ENCODE results near the gene FSIP1. TPM values are rescaled to one million over a fixed set of nuclear protein-coding genes. Genes with fewer than 3 reads are reported as not detected.

FSIP1 gene
- total and polyA plus RNA-seq, 9 donors = 0.17 to 0.60 (median 0.36) TPM

DNA sequence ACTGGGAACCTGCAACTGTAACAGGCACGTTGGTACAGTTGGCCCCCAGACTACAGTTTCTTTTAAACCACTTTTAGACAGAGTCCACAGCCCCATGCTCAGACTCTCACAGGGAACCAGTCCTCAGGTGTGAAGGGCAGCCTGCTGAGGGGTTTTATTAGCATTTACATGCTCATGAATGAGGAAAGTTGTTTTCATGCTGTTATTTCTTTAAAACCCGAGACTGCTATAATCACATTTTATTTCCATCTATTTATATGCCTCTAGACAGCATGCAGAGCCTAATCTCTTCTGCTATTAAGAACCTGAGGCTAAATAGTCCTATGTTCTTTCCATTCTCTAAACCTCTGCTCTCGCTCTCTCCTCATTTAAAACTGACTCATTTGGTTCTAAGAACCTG, 26.3 kb upstream of the FSIP1 start:
- H3K4me1 ChIP-seq (ENCODE audit: control insufficient read depth, insufficient read depth, low read length) = no peaks in the 10 kb centered on the region
- no peak for DNase-seq
- no CpG with 5 or more reads among the region's 3 CpGs for WGBS (ENCODE audit: insufficient coverage)
- no peak overlapping the region for H3K27ac ChIP-seq (ENCODE audit: low read length)
- H3K36me3 ChIP-seq (ENCODE audit: control insufficient read depth, insufficient read depth, low read length) = no peaks in the 10 kb centered on the region
- no peaks in the 10 kb centered on the region for H3K9me3 ChIP-seq (replicated peaks; ENCODE audit: control insufficient read depth, low read depth, low read length)
- no peak overlapping the region for H3K4me3 ChIP-seq (ENCODE audit: low read length)
- H3K27me3 ChIP-seq (ENCODE audit: control insufficient read depth, insufficient read depth, low read length) = no peaks in the 10 kb centered on the region

- Histone ChIP-seq H3K36me3 (ENCODE audit: control insufficient read depth, insufficient read depth, low read length) (no peaks in the 10 kb centered on the region), H3K9me3 (replicated peaks; ENCODE audit: control insufficient read depth, low read depth, low read length) (no peaks in the 10 kb centered on the region), H3K27me3 (ENCODE audit: control insufficient read depth, insufficient read depth, low read length) (no peaks in the 10 kb centered on the region), H3K4me3 (ENCODE audit: low read length) (no peak overlapping the region), H3K27ac (ENCODE audit: low read length) (no peak overlapping the region), H3K4me1 (ENCODE audit: control insufficient read depth, insufficient read depth, low read length) (no peaks in the 10 kb centered on the region)
- no peak for DNase-seq
- 78% methylated on average over 4 of the region's 4 CpGs for WGBS (ENCODE audit: insufficient coverage)
Measured at GRCh38 chr15:39807791-39808190, 25.1 kb upstream of the FSIP1 start.

DNA sequence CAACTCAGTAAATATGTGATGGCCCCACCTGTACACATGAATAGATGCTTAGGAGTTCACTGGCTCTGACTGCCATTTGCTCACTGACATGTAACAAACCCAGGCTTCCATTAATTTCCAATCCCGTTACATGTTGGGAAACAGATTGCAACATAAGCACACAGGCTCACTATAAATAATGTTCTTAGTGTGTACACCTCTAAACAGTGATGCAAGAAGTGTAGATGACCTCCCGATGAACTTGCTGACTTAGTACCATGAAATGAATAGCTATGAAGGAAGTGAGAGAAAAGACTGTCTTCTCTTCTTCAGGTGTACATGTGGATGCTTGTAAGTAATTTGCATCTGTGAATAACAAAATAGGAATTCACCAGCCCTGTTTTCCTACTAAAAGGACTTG, 21.4 kb upstream of the FSIP1 start:
- no CpG with 5 or more reads among the region's 2 CpGs for WGBS (ENCODE audit: insufficient coverage)
- no peak for DNase-seq

GRCh38 chr15:39803016-39803415, 20.4 kb upstream of the FSIP1 start:
- no CpG with 5 or more reads among the region's 4 CpGs for WGBS (ENCODE audit: insufficient coverage)
- Histone ChIP-seq H3K27ac (ENCODE audit: low read length) (no peak overlapping the region), H3K4me3 (ENCODE audit: low read length) (no peak overlapping the region), H3K9me3 (replicated peaks; ENCODE audit: control insufficient read depth, low read depth, low read length) (no peaks in the 10 kb centered on the region), H3K4me1 (ENCODE audit: control insufficient read depth, insufficient read depth, low read length) (no peaks in the 10 kb centered on the region), H3K36me3 (ENCODE audit: control insufficient read depth, insufficient read depth, low read length) (no peaks in the 10 kb centered on the region), H3K27me3 (ENCODE audit: control insufficient read depth, insufficient read depth, low read length) (peaks cover 2% of the 10 kb centered on the region)
- no peak for DNase-seq

More for the DNA sequence above, 21.4 kb upstream of the FSIP1 start:
- H3K9me3 ChIP-seq (replicated peaks; ENCODE audit: control insufficient read depth, low read depth, low read length) = no peaks in the 10 kb centered on the region
- H3K27ac ChIP-seq (ENCODE audit: low read length) = no peak overlapping the region
- H3K4me3 ChIP-seq (ENCODE audit: low read length) = no peak overlapping the region
- peaks cover 2% of the 10 kb centered on the region for H3K27me3 ChIP-seq (ENCODE audit: control insufficient read depth, insufficient read depth, low read length)
- no peaks in the 10 kb centered on the region for H3K4me1 ChIP-seq (ENCODE audit: control insufficient read depth, insufficient read depth, low read length)
- H3K36me3 ChIP-seq (ENCODE audit: control insufficient read depth, insufficient read depth, low read length) = no peaks in the 10 kb centered on the region

DNA sequence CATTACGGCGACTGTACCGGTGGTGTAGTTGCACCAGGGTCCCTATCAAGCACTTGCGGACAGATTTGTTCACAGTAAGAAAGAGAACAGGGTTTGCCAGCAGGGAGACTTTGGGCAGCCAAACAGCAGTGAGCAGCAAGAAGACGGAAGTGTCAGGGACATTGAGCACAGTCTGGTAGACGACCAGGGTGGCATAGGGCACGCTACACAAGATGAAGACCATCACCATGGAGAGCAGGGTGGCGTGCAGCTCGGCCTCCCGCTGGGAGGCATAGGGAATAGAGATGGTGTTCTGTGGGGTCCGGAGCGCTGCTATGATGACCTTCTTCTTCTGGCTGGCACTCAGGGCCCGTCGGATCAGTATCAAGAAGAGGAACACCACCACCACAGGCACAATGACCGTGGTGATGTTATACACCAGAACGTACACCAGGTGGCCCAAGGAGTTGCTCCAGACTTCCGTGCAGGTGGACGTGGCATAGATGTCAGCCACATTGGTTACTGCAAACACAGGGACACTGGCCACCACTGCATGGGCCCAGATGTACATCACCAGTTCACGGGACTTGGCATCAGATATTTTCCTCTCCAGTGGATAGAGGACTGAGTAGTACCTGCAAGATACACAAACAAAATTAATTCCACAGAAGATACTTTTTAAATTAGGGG, 19.1 kb upstream of the FSIP1 start:
- no peak for DNase-seq
- Histone ChIP-seq H3K36me3 (ENCODE audit: control insufficient read depth, insufficient read depth, low read length) (no peaks in the 10 kb centered on the region), H3K27ac (ENCODE audit: low read length) (no peak overlapping the region), H3K4me3 (ENCODE audit: low read length) (no peak overlapping the region), H3K4me1 (ENCODE audit: control insufficient read depth, insufficient read depth, low read length) (no peaks in the 10 kb centered on the region), H3K27me3 (ENCODE audit: control insufficient read depth, insufficient read depth, low read length) (peaks cover 2% of the 10 kb centered on the region), H3K9me3 (replicated peaks; ENCODE audit: control insufficient read depth, low read depth, low read length) (no peaks in the 10 kb centered on the region)
- 88% methylated on average over 17 of the region's 19 CpGs for WGBS (ENCODE audit: insufficient coverage)

- no peak for DNase-seq
- no peak overlapping the region for H3K27ac ChIP-seq (ENCODE audit: low read length)
- WGBS (ENCODE audit: insufficient coverage) = 75% methylated on average over 1 of the region's 6 CpGs
- no peak overlapping the region for H3K4me3 ChIP-seq (ENCODE audit: low read length)
- H3K9me3 ChIP-seq (replicated peaks; ENCODE audit: control insufficient read depth, low read depth, low read length) = no peaks in the 10 kb centered on the region
- H3K36me3 ChIP-seq (ENCODE audit: control insufficient read depth, insufficient read depth, low read length) = no peaks in the 10 kb centered on the region
- no peaks in the 10 kb centered on the region for H3K4me1 ChIP-seq (ENCODE audit: control insufficient read depth, insufficient read depth, low read length)
- H3K27me3 ChIP-seq (ENCODE audit: control insufficient read depth, insufficient read depth, low read length) = peaks cover 2% of the 10 kb centered on the region
Measured at GRCh38 chr15:39799552-39800011, 16.9 kb upstream of the FSIP1 start.

DNA sequence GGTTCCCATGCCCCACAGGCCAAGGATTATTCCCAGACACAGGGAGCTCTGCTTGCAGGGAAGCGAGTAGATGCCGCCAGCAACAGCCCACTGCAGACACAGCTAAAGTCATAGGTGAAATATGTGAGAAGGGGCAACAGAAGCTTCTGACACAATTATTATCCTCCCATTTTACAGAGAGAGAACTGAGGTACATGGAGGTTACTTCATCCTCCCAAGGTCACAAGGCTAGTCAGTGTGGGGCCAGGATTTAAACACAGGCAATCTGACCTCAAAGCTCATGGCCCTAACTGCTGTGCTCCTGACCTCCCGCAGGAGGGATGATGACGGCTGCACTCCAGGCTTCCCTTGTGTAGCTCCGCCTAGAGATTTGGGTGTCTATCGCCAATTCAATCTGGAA, 15.7 kb upstream of the FSIP1 start:
- 100% methylated on average over 2 of the region's 6 CpGs for WGBS (ENCODE audit: insufficient coverage)
- peaks cover 2% of the 10 kb centered on the region for H3K27me3 ChIP-seq (ENCODE audit: control insufficient read depth, insufficient read depth, low read length)
- no peaks in the 10 kb centered on the region for H3K4me1 ChIP-seq (ENCODE audit: control insufficient read depth, insufficient read depth, low read length)
- H3K27ac ChIP-seq (ENCODE audit: low read length) = no peak overlapping the region
- no peak for DNase-seq
- no peaks in the 10 kb centered on the region for H3K36me3 ChIP-seq (ENCODE audit: control insufficient read depth, insufficient read depth, low read length)
- H3K9me3 ChIP-seq (replicated peaks; ENCODE audit: control insufficient read depth, low read depth, low read length) = no peaks in the 10 kb centered on the region
- H3K4me3 ChIP-seq (ENCODE audit: low read length) = no peak overlapping the region

GRCh38 chr15:39797407-39797806, 14.8 kb upstream of the FSIP1 start:
- Histone ChIP-seq H3K4me3 (ENCODE audit: low read length) (no peak overlapping the region), H3K27ac (ENCODE audit: low read length) (no peak overlapping the region), H3K9me3 (replicated peaks; ENCODE audit: control insufficient read depth, low read depth, low read length) (no peaks in the 10 kb centered on the region), H3K27me3 (ENCODE audit: control insufficient read depth, insufficient read depth, low read length) (peaks cover 2% of the 10 kb centered on the region), H3K4me1 (ENCODE audit: control insufficient read depth, insufficient read depth, low read length) (no peaks in the 10 kb centered on the region), H3K36me3 (ENCODE audit: control insufficient read depth, insufficient read depth, low read length) (no peaks in the 10 kb centered on the region)
- DNase-seq = no peak
- 64% methylated on average over 3 of the region's 6 CpGs for WGBS (ENCODE audit: insufficient coverage)

GRCh38 chr15:39796601-39797000, 14.0 kb upstream of the FSIP1 start:
- Histone ChIP-seq H3K27me3 (ENCODE audit: control insufficient read depth, insufficient read depth, low read length) (peaks cover 2% of the 10 kb centered on the region), H3K4me1 (ENCODE audit: control insufficient read depth, insufficient read depth, low read length) (no peaks in the 10 kb centered on the region), H3K4me3 (ENCODE audit: low read length) (no peak overlapping the region), H3K9me3 (replicated peaks; ENCODE audit: control insufficient read depth, low read depth, low read length) (no peaks in the 10 kb centered on the region), H3K36me3 (ENCODE audit: control insufficient read depth, insufficient read depth, low read length) (no peaks in the 10 kb centered on the region), H3K27ac (ENCODE audit: low read length) (no peak overlapping the region)
- 80% methylated on average over 2 of the region's 5 CpGs for WGBS (ENCODE audit: insufficient coverage)
- no peak for DNase-seq

GRCh38 chr15:39795486-39795885, 12.8 kb upstream of the FSIP1 start:
- WGBS (ENCODE audit: insufficient coverage) = 53% methylated on average over 3 of the region's 3 CpGs
- no peaks in the 10 kb centered on the region for H3K4me1 ChIP-seq (ENCODE audit: control insufficient read depth, insufficient read depth, low read length)
- no peak overlapping the region for H3K4me3 ChIP-seq (ENCODE audit: low read length)
- no peaks in the 10 kb centered on the region for H3K36me3 ChIP-seq (ENCODE audit: control insufficient read depth, insufficient read depth, low read length)
- no peak for DNase-seq
- no peaks in the 10 kb centered on the region for H3K27me3 ChIP-seq (ENCODE audit: control insufficient read depth, insufficient read depth, low read length)
- no peak overlapping the region for H3K27ac ChIP-seq (ENCODE audit: low read length)
- no peaks in the 10 kb centered on the region for H3K9me3 ChIP-seq (replicated peaks; ENCODE audit: control insufficient read depth, low read depth, low read length)

DNA sequence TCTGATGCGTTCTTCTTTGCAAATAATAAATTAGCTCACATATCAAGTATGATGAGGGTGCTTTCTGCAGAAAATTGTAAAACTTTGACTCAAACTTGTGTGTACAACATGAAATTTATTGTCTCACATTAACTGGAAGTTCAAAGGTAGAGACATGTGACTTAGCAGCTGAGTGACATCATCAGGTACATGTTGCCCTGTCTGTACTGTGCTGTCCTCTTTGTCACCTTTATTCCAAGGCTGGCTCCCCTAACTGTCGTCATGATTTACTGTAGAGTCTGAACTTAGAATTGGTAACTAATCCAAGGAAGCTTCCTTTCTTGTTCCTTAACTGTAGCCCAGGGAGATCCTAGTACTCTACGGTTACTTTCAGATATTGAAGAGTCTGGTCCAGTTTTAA, 12.3 kb upstream of the FSIP1 start:
- H3K36me3 ChIP-seq (ENCODE audit: control insufficient read depth, insufficient read depth, low read length) = no peaks in the 10 kb centered on the region
- DNase-seq = no peak
- H3K4me1 ChIP-seq (ENCODE audit: control insufficient read depth, insufficient read depth, low read length) = no peaks in the 10 kb centered on the region
- H3K4me3 ChIP-seq (ENCODE audit: low read length) = no peak overlapping the region
- H3K9me3 ChIP-seq (replicated peaks; ENCODE audit: control insufficient read depth, low read depth, low read length) = no peaks in the 10 kb centered on the region
- no peaks in the 10 kb centered on the region for H3K27me3 ChIP-seq (ENCODE audit: control insufficient read depth, insufficient read depth, low read length)
- no peak overlapping the region for H3K27ac ChIP-seq (ENCODE audit: low read length)
- no CpG with 5 or more reads among the region's 3 CpGs for WGBS (ENCODE audit: insufficient coverage)

Measured in muscle of leg (tissue), 11 donors.